Activated naive CD4-positive, alpha-beta T cell treated with Interleukin-2 at 50 U/mL for 16 hours (primary cell): ENCODE results near the gene VEZT.
"Not testable (repeated sequence)": the region's sequence is repeated elsewhere in the genome, so short reads cannot be mapped to it uniquely, and the experiment has no call there.

ENCODE experiments used
- DNase-seq: peaks from one replicate; pipeline ENCODE4 v3.0.0-alpha.2; 2020

The VEZT gene

GRCh38 chr12:95324246-95324645 is 106.6 kb downstream of the VEZT start:
- not testable (repeated sequence) for DNase-seq

- DNase-seq = no peak
Observed at GRCh38 chr12:95325501-95325900, 107.9 kb downstream of the VEZT start.

GRCh38 chr12:95326445-95326844 is 108.8 kb downstream of the VEZT start:
- no peak for DNase-seq

GRCh38 chr12:95326855-95327254 is 109.2 kb downstream of the VEZT start:
- no peak for DNase-seq

GRCh38 chr12:95328708-95329107 is 111.1 kb downstream of the VEZT start:
- no peak for DNase-seq

GRCh38 chr12:95335948-95336347 is 118.3 kb downstream of the VEZT start:
- DNase-seq = no peak

- DNase-seq = no peak
Observed at GRCh38 chr12:95336387-95337067, 118.9 kb downstream of the VEZT start.

GRCh38 chr12:95337146-95337545 is 119.5 kb downstream of the VEZT start:
- DNase-seq = no peak

- DNase-seq = no peak
Observed at GRCh38 chr12:95339086-95339788, 121.6 kb downstream of the VEZT start.

GRCh38 chr12:95342008-95342407 is 124.4 kb downstream of the VEZT start:
- DNase-seq = no peak

- no peak for DNase-seq
Observed at GRCh38 chr12:95343461-95344230, 126.0 kb downstream of the VEZT start.

GRCh38 chr12:95349291-95349690 is 131.7 kb downstream of the VEZT start:
- no peak for DNase-seq

GRCh38 chr12:95351748-95352147 is 134.1 kb downstream of the VEZT start:
- DNase-seq = no peak
